Endothelial cell (in vitro differentiated cells): ENCODE results near the gene ASF1B. TPM values are rescaled to one million over a fixed set of nuclear protein-coding genes. Genes with fewer than 3 reads are reported as not detected.
"Not testable (repeated sequence)": the region's sequence is repeated elsewhere in the genome, so short reads cannot be mapped to it uniquely, and the experiment has no call there.

Experiments used
- DNase-seq: peaks from one replicate; pipeline ENCODE4 v3.0.0; 2021; ENCODE audit warnings: low spot score
- H3K27ac Mint-ChIP-seq: one replicate; pipeline ENCODE4 v1.8.0; 2021; ENCODE audit warnings: mixed read lengths, inconsistent platforms; ENCODE audit not compliant: unreplicated experiment
- H3K27me3 Mint-ChIP-seq: one replicate; pipeline ENCODE4 v1.8.0; 2021; ENCODE audit warnings: mild to moderate bottlenecking, moderate library complexity, mixed read lengths, inconsistent platforms; ENCODE audit not compliant: unreplicated experiment
- H3K36me3 Mint-ChIP-seq: one replicate; pipeline ENCODE4 v1.8.0; 2021; ENCODE audit warnings: mild to moderate bottlenecking, low read depth, mixed read lengths, inconsistent platforms; ENCODE audit not compliant: unreplicated experiment
- H3K4me1 Mint-ChIP-seq: one replicate; pipeline ENCODE4 v1.8.0; 2021; ENCODE audit warnings: mild to moderate bottlenecking, mixed read lengths, inconsistent platforms; ENCODE audit not compliant: unreplicated experiment
- H3K4me3 Mint-ChIP-seq: one replicate; pipeline ENCODE4 v1.8.0; 2021; ENCODE audit warnings: mild to moderate bottlenecking, mixed read lengths, inconsistent platforms; ENCODE audit not compliant: unreplicated experiment
- H3K9me3 Mint-ChIP-seq: one replicate; pipeline ENCODE4 v1.8.0; 2021; ENCODE audit warnings: mixed read lengths, inconsistent platforms; ENCODE audit not compliant: unreplicated experiment
- total RNA-seq: library from RNA; stranded (reverse); fragmentation: NEBNext Ultra II Directional; extraction: Animal tissue kit (Norgen Biotek cat#: 25700); gene quantifications from one replicate; pipeline ENCODE4 v1.2.1, GENCODE V29; 2021; ENCODE audit not compliant: unreplicated experiment
- TF ChIP-seq, protein P1 (sequence below): fragments of 200-600 bp; sonication (generic); IDR thresholded peaks from one replicate; pipeline ENCODE4 v1.5.0; 2021; ENCODE audit warnings: antibody characterized with exemption; ENCODE audit not compliant: unreplicated experiment

ASF1B gene
- total RNA-seq, 1 donor from 2014 or later = 7.1 TPM

DNA sequence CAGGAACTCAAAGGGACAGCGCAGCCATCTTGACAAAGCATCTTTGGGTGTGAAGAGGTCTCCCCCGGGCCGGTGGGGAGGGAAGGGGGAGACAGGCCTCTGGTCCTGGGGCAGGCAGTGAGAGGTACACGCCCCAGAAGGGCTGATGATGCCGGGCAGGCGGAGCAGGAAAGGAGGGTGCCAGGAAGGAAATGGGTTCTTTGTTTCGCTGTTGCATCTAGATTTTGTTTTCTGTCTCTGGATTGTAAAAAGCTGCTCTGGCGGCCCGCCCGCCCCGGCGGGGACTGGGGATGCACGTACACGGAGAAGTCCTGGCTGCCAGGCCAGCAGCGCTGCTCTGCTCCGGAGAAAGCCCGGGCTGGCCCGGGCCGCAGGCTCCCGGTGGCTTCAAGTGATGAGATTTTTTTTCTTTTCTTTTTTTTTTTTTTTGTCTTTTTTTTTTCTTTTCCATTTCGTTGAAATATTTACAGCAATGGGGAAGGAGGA lies 13.2 kb upstream of the ASF1B start:
- no peak for DNase-seq
- H3K27me3 Mint-ChIP-seq = peaks cover 2% of the 10 kb centered on the region

DNA sequence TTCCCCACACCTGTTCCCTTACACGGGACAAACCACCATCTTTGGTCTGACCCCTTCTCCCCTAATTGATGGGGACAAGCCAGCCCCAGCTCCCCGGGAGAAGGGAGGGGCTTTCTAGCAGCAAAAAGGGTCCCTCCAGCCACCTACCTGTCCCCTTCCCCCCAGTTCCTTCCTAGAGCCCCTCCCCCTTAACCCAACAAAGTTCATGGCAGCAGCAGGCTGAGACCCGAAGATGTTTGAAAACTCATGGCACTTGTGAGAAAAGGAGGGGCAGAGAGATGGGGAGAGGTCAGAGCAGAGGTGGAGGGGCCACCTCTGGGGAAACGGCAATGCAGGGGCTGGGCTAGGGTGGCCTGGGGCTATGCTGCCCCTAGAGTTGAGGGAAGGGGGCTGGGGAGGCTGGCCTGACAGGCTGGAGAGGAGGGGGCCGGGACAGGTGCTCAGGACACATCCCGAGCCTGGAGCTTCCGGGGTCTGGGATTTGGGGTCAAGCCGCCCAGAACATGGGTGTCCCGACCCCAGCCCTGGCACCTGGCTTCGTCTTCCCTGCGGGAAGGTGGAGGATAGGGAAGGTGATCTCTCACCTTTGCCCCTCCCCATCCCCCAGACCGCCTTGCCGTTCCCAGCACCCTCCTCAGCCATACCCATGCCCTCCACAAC lies 12.5 kb upstream of the ASF1B start:
- Mint-ChIP-seq H3K4me3 (no peak overlapping the region), H3K4me1 (peaks cover 15% of the 10 kb centered on the region), H3K9me3 (no peaks in the 10 kb centered on the region), H3K36me3 (peaks cover 6% of the 10 kb centered on the region), H3K27me3 (peaks cover 2% of the 10 kb centered on the region), H3K27ac (peak overlapping the region; percentile 57)
- TF ChIP-seq, protein P1, sequence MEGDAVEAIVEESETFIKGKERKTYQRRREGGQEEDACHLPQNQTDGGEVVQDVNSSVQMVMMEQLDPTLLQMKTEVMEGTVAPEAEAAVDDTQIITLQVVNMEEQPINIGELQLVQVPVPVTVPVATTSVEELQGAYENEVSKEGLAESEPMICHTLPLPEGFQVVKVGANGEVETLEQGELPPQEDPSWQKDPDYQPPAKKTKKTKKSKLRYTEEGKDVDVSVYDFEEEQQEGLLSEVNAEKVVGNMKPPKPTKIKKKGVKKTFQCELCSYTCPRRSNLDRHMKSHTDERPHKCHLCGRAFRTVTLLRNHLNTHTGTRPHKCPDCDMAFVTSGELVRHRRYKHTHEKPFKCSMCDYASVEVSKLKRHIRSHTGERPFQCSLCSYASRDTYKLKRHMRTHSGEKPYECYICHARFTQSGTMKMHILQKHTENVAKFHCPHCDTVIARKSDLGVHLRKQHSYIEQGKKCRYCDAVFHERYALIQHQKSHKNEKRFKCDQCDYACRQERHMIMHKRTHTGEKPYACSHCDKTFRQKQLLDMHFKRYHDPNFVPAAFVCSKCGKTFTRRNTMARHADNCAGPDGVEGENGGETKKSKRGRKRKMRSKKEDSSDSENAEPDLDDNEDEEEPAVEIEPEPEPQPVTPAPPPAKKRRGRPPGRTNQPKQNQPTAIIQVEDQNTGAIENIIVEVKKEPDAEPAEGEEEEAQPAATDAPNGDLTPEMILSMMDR = no peak
- DNase-seq = no peak

More for the DNA sequence above, 13.2 kb upstream of the ASF1B start:
- Mint-ChIP-seq H3K9me3 (no peaks in the 10 kb centered on the region), H3K4me3 (no peak overlapping the region), H3K27ac (no peak overlapping the region), H3K36me3 (peaks cover 6% of the 10 kb centered on the region), H3K4me1 (peaks cover 15% of the 10 kb centered on the region)
- TF ChIP-seq, protein P1 = no peak

DNA sequence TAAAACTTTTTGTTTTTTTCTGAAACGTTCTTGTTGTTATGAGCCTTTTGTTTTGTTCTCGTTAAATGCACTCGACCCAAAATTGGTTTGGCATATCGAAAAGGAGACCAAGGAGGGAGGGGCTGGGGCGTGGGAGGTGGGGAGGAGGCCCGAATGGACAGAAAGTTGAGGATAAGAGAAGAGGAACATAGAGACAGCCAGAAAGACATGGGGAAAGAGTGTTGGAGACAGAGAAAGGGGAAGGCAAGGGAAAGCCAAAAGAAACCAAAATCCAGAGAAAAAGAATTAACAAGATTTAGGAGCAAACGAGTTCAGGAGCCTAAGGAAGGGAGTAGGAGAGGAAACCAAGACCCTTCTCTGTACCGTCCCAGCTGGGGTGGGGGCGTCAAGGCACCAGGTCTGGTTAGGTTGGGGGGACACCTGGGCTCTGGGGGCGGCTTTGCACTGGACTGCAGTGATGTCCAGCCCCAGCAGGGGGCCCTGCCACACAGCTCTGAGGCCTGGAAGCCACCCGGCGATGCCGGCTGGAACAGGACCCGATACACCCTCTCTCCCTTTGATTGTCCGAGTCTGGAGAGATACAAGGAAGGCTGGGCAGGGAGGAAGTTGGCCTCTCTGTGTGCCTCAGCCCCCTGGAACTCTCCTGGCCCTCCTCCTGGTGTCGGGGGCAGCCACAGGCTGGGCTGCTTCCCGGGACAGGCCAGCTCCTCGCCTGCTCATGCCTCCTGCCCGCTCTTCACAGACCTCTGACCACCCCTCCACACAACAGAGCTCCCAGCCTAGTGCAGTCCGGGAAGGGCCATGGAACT lies 11.6 kb upstream of the ASF1B start:
- TF ChIP-seq, protein P1 = peak; percentile 82
- no peak overlapping the region for H3K4me3 Mint-ChIP-seq
- DNase-seq = peak; percentile 80
- H3K36me3 Mint-ChIP-seq = peaks cover 4% of the 10 kb centered on the region
- peaks cover 15% of the 10 kb centered on the region for H3K4me1 Mint-ChIP-seq
- H3K9me3 Mint-ChIP-seq = no peaks in the 10 kb centered on the region
- peak overlapping the region; percentile 57 for H3K27ac Mint-ChIP-seq
- H3K27me3 Mint-ChIP-seq = peaks cover 2% of the 10 kb centered on the region

DNA sequence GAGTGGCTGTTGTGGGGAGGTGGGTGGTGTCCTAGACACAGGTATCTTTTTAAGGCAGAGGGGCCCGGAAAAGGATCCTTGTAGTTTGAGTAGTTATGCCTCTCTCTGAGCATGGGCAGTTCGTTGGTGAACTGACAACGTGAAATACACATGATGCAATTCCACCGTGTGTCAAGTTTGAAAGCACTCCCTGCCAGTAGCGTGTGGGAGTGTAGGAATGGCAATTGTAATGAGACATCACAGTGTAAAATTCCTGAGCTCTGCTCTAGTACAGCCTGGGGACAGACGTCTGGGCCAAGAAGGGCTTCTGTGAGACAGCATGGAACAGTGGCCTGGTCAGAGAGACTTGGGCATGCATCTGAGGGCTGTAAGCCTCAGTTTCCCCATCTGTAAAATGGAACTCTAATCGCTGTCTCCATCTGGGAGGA lies 10.4 kb upstream of the ASF1B start:
- H3K27me3 Mint-ChIP-seq = peaks cover 2% of the 10 kb centered on the region
- no peak overlapping the region for H3K27ac Mint-ChIP-seq
- no peaks in the 10 kb centered on the region for H3K9me3 Mint-ChIP-seq
- TF ChIP-seq, protein P1 = no peak
- peaks cover 15% of the 10 kb centered on the region for H3K4me1 Mint-ChIP-seq
- DNase-seq = no peak
- H3K36me3 Mint-ChIP-seq = no peaks in the 10 kb centered on the region
- no peak overlapping the region for H3K4me3 Mint-ChIP-seq

DNA sequence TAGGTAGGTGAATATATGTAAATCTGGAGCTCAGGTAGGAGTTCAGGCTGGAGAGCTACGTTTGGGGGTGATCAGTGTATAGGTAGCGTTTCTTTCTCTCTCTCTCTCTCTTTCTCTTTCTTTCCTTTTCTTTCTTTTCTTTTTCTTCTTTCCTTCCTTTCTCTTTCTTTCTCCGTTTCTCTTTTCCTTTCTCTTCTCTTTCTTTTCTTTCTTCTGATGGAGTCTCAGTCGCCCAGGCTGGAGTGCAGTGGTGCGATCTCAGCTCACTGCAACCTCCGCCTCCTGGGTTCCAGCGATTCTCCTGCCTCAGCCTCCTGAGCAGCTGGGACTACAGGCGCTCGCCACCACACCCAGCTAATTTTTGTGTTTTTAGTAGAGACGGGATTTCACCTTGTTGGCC lies 9.8 kb upstream of the ASF1B start:
- not testable (repeated sequence) for DNase-seq, H3K27me3 Mint-ChIP-seq, H3K9me3 Mint-ChIP-seq, H3K4me3 Mint-ChIP-seq, H3K27ac Mint-ChIP-seq, H3K36me3 Mint-ChIP-seq
- peaks cover 15% of the 10 kb centered on the region for H3K4me1 Mint-ChIP-seq
